DND-41 (cell line): Measurements from ENCODE around the gene CYP27C1.
"Not testable (repeated sequence)": the region's sequence is repeated elsewhere in the genome, so short reads cannot be mapped to it uniquely, and the experiment has no call there.

ENCODE experiments used
- ATAC-seq: fragments of 200-7000 bp; cut with Tn5 transposase; 3 replicates; pipeline ENCODE4 v1.9.1; 2021; ENCODE audit warnings: low read depth; ENCODE audit not compliant: insufficient read depth
- DNase-seq: peaks from one replicate; pipeline ENCODE4 v3.0.0-alpha.2; 2020
- H2AFZ ChIP-seq: 2 replicates; pipeline ENCODE4 v1.6.0; 2012; ENCODE audit warnings: low read depth, low read length
- H3K27ac ChIP-seq: 2 replicates; pipeline ENCODE4 v1.5.1; 2012; ENCODE audit warnings: low read length, inconsistent platforms
- H3K27me3 ChIP-seq: fragments of 200-600 bp; sonication (generic); 2 replicates; pipeline ENCODE4 v1.6.0; 2012; ENCODE audit warnings: low read length, mild to moderate bottlenecking, inconsistent platforms; ENCODE audit not compliant: insufficient read depth, poor library complexity
- H3K36me3 ChIP-seq: 2 replicates; pipeline ENCODE4 v1.5.1; 2012; ENCODE audit warnings: low read length, inconsistent platforms; ENCODE audit not compliant: insufficient read depth
- H3K4me1 ChIP-seq: 2 replicates; pipeline ENCODE4 v1.5.1; 2012; ENCODE audit warnings: mild to moderate bottlenecking, low read length; ENCODE audit not compliant: insufficient read depth
- H3K4me2 ChIP-seq: 2 replicates; pipeline ENCODE4 v1.6.0; 2012; ENCODE audit warnings: mild to moderate bottlenecking, moderate library complexity, low read length, inconsistent platforms; ENCODE audit not compliant: insufficient read depth
- H3K4me3 ChIP-seq, 2 experiments: fragments of 200-600 bp in 1 of 2; shearing (Covaris generic) in 1 of 2; 2 replicates each; pipeline ENCODE4 v1.5.1; 2012 to 2016; ENCODE audit warnings: inconsistent platforms in 2 of 2, low read length in 2 of 2, mild to moderate bottlenecking in 2 of 2, low read depth in 1 of 2, moderate library complexity in 1 of 2
- H3K79me2 ChIP-seq: 2 replicates; pipeline ENCODE4 v1.6.0; 2012; ENCODE audit warnings: low read length, inconsistent platforms; ENCODE audit not compliant: insufficient read depth
- H3K9ac ChIP-seq: 2 replicates; pipeline ENCODE4 v1.6.0; 2012; ENCODE audit warnings: low read depth, mild to moderate bottlenecking, inconsistent platforms, low read length, moderate library complexity
- H3K9me3 ChIP-seq: 2 replicates; pipeline ENCODE4 v1.5.1; 2012; ENCODE audit warnings: low read length, moderate library complexity, mild to moderate bottlenecking, inconsistent platforms; ENCODE audit not compliant: insufficient read depth, severe bottlenecking
- H4K20me1 ChIP-seq: 2 replicates; pipeline ENCODE4 v1.6.0; 2012; ENCODE audit warnings: low read length; ENCODE audit not compliant: insufficient read depth
- CTCF ChIP-seq: IDR thresholded peaks from 2 replicates; pipeline ENCODE4 v1.5.1; 2012; ENCODE audit warnings: borderline replicate concordance, low read length, moderate library complexity, mild to moderate bottlenecking; ENCODE audit not compliant: poor library complexity, severe bottlenecking; ENCODE audit errors: extremely low read depth
- EZH2 ChIP-seq: IDR thresholded peaks from 3 replicates; pipeline ENCODE4 v1.6.1; 2012; ENCODE audit warnings: borderline replicate concordance, low read depth, mild to moderate bottlenecking, moderate library complexity, low read length, inconsistent platforms; ENCODE audit not compliant: severe bottlenecking

Gene CYP27C1

GRCh38 chr2:127163921-127164320 is 56.2 kb downstream of the CYP27C1 start:
- Histone ChIP-seq H3K4me1 (no peaks in the 10 kb centered on the region), H3K79me2 (no peaks in the 10 kb centered on the region), H3K27me3 (no peaks in the 10 kb centered on the region), H4K20me1 (no peaks in the 10 kb centered on the region), H3K9me3 (no peaks in the 10 kb centered on the region), H3K27ac (no peak overlapping the region), H2AFZ (no peak overlapping the region), H3K4me2 (no peak overlapping the region), H3K36me3 (no peaks in the 10 kb centered on the region), H3K4me3 (no peak overlapping the region), H3K9ac (no peak overlapping the region)
- no peak for TF ChIP-seq CTCF
- TF ChIP-seq EZH2: no peak
- no peak for DNase-seq
- ATAC-seq: no peak

GRCh38 chr2:127163090-127163406 is 57.1 kb downstream of the CYP27C1 start:
- H3K4me1 ChIP-seq, H3K4me2 ChIP-seq, H3K79me2 ChIP-seq, H3K9me3 ChIP-seq, H3K27ac ChIP-seq, H3K9ac ChIP-seq, H3K27me3 ChIP-seq, H3K36me3 ChIP-seq, H3K4me3 ChIP-seq, H4K20me1 ChIP-seq, ATAC-seq, DNase-seq, H2AFZ ChIP-seq: not testable (repeated sequence)

GRCh38 chr2:127162261-127163089 is 57.6 kb downstream of the CYP27C1 start:
- Histone ChIP-seq H3K9me3 (no peaks in the 10 kb centered on the region), H3K4me3 (no peak overlapping the region), H2AFZ (no peak overlapping the region), H3K36me3 (no peaks in the 10 kb centered on the region), H3K9ac (no peak overlapping the region), H3K79me2 (no peaks in the 10 kb centered on the region), H3K27me3 (no peaks in the 10 kb centered on the region), H3K27ac (no peak overlapping the region), H3K4me1 (no peaks in the 10 kb centered on the region), H4K20me1 (no peaks in the 10 kb centered on the region), H3K4me2 (no peak overlapping the region)
- DNase-seq: no peak
- TF ChIP-seq CTCF (no peak), EZH2 (no peak)
- ATAC-seq: no peak

- H2AFZ ChIP-seq: no peak overlapping the region
- no peaks in the 10 kb centered on the region for H3K9me3 ChIP-seq
- H3K36me3 ChIP-seq: no peaks in the 10 kb centered on the region
- H3K4me2 ChIP-seq: no peak overlapping the region
- TF ChIP-seq CTCF (no peak), EZH2 (no peak)
- H4K20me1 ChIP-seq: no peaks in the 10 kb centered on the region
- no peak for ATAC-seq
- no peak overlapping the region for H3K4me3 ChIP-seq
- no peaks in the 10 kb centered on the region for H3K79me2 ChIP-seq
- H3K9ac ChIP-seq: no peak overlapping the region
- no peak for DNase-seq
- H3K4me1 ChIP-seq: no peaks in the 10 kb centered on the region
- no peak overlapping the region for H3K27ac ChIP-seq
- no peaks in the 10 kb centered on the region for H3K27me3 ChIP-seq
Measured at GRCh38 chr2:127161176-127162136, 58.6 kb downstream of the CYP27C1 start.
